Prostate gland (tissue), 2 donors: ENCODE results near the gene ULK4.
"Not testable (repeated sequence)": the region's sequence is repeated elsewhere in the genome, so short reads cannot be mapped to it uniquely, and the experiment has no call there.

ENCODE experiments used
- POLR2A ChIP-seq: fragments of 450-650 bp; IDR thresholded peaks from one replicate; pipeline ENCODE4 v1.6.1; 2016; ENCODE audit warnings: antibody characterized with exemption, mild to moderate bottlenecking
- POLR2AphosphoS5 ChIP-seq: sonication (generic); formaldehyde crosslinking; IDR thresholded peaks from one replicate; pipeline ENCODE4 v1.6.1; 2017; ENCODE audit warnings: antibody characterized with exemption
- TF ChIP-seq, protein P1 (sequence below), 4 experiments: fragments of 200-600 bp in 2 of 4; fragments of 450-650 bp in 2 of 4; sonication (generic) in 2 of 4; IDR thresholded peaks; 1 replicate in 3 of 4; 2 replicates in 1 of 4; pipeline ENCODE4 v1.5.1; 2016 to 2019; ENCODE audit warnings: antibody characterized with exemption in 4 of 4, mild to moderate bottlenecking in 2 of 4, moderate library complexity in 2 of 4

DNA sequence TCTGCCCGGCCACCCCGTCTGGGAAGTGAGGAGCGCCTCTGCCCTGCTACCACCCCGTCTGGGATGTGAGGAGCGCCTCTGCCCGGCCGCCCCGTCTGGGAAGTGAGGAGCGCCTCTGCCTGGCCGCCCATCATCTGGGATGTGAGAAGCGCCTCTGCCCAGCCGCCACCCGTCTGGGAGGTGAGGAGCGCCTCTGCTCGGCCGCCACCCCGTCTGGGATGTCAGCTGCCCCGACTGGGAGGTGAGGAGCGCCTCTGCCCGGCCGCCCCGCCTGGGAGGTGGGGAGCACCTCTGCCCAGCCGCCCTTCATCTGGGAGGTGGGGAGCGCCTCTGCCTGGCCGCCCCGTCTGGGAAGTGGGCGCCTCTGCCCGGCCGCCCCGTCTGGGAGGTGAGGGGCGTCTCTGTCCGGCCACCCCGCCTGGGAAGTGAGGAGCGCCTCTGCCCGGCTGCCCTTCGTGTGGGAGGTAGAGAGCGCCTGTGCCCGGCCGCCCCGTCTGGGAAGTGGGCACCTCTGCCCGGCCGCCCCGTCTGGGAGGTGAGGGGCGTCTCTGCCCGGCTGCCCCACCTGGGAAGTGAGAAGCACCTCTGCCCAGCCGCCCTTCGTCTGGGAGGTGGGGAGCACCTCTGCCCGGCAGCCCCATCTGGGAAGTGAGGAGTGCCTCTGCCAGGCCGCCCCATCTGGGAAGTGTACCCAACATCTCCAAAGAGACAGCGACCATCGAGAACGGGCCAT lies 120.8 kb downstream of the ULK4 start:
- TF ChIP-seq, protein P1, sequence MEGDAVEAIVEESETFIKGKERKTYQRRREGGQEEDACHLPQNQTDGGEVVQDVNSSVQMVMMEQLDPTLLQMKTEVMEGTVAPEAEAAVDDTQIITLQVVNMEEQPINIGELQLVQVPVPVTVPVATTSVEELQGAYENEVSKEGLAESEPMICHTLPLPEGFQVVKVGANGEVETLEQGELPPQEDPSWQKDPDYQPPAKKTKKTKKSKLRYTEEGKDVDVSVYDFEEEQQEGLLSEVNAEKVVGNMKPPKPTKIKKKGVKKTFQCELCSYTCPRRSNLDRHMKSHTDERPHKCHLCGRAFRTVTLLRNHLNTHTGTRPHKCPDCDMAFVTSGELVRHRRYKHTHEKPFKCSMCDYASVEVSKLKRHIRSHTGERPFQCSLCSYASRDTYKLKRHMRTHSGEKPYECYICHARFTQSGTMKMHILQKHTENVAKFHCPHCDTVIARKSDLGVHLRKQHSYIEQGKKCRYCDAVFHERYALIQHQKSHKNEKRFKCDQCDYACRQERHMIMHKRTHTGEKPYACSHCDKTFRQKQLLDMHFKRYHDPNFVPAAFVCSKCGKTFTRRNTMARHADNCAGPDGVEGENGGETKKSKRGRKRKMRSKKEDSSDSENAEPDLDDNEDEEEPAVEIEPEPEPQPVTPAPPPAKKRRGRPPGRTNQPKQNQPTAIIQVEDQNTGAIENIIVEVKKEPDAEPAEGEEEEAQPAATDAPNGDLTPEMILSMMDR (IDR thresholded peaks at IDR 0.05): not testable (repeated sequence)
- TF ChIP-seq POLR2AphosphoS5, POLR2A: not testable (repeated sequence)
